IMR-90 (cell line): ENCODE results near the gene ZSCAN12. TPM values are rescaled to one million over a fixed set of nuclear protein-coding genes. Genes with fewer than 3 reads are reported as not detected.
A peak's percentile ranks its signal among the peaks of the same experiment; 100 is the strongest.

Experiments used
- ATAC-seq: fragments of 200-7000 bp; cut with Tn5 transposase; 2 replicates; pipeline ENCODE4 v1.9.1; 2020; ENCODE audit warnings: low read depth, mild to moderate bottlenecking, moderate library complexity
- BruUV-seq: library from RNA; stranded (reverse); fragments of 400-500 nt; replicated peaks from 2 replicates; lab custom pipeline; 2021; lab: Mats Ljungman, UMichigan
- CTCF ChIA-PET: fragments of 300-600 bp; formaldehyde crosslinking; extraction: SDS; loops from one replicate; lab custom pipeline; 2021; ENCODE audit warnings: antibody characterized with exemption; lab: Yijun Ruan, JAX
- POLR2A ChIA-PET: fragments of 300-600 bp; sonication (Branson Sonifier 250); formaldehyde crosslinking; loops from one replicate; lab custom pipeline; 2022; ENCODE audit warnings: antibody characterized with exemption; ENCODE audit not compliant: unreplicated experiment; lab: Charles Lee
- DNase-seq: peaks from one replicate; pipeline ENCODE4 v3.0.0; 2013
- H2AFZ ChIP-seq: replicated peaks from 2 replicates; pipeline ENCODE3; 2013; ENCODE audit warnings: low read length, mild to moderate bottlenecking; ENCODE audit not compliant: poor library complexity
- H2AK5ac ChIP-seq: 2 replicates; pipeline ENCODE4 v1.6.1; 2013; ENCODE audit warnings: low read depth, low read length, inconsistent platforms
- H2AK9ac ChIP-seq: replicated peaks from 2 replicates; pipeline ENCODE3; 2013; ENCODE audit warnings: mild to moderate bottlenecking, low read depth, low read length, moderate library complexity; ENCODE audit not compliant: poor library complexity
- H2BK120ac ChIP-seq: 2 replicates; pipeline ENCODE4 v1.6.1; 2013; ENCODE audit warnings: low read depth, low read length, inconsistent platforms
- H2BK15ac ChIP-seq: 3 replicates; pipeline ENCODE4 v1.6.1; 2013; ENCODE audit warnings: low read depth, low read length, inconsistent platforms
- H2BK20ac ChIP-seq: 2 replicates; pipeline ENCODE4 v1.6.1; 2013; ENCODE audit warnings: low read depth, mild to moderate bottlenecking, inconsistent platforms, low read length, moderate library complexity
- H2BK5ac ChIP-seq: 2 replicates; pipeline ENCODE4 v1.6.1; 2013; ENCODE audit warnings: mild to moderate bottlenecking, low read depth, low read length, inconsistent platforms; ENCODE audit not compliant: poor library complexity, severe bottlenecking
- H3K14ac ChIP-seq: replicated peaks from 2 replicates; pipeline ENCODE4 v1.6.1; 2013; ENCODE audit warnings: low read depth, low read length, inconsistent platforms
- H3K18ac ChIP-seq: 2 replicates; pipeline ENCODE4 v1.6.1; 2013; ENCODE audit warnings: low read depth, low read length, control low read depth
- H3K23ac ChIP-seq: 2 replicates; pipeline ENCODE4 v1.6.1; 2013; ENCODE audit warnings: low read depth, low read length, inconsistent platforms
- H3K27ac ChIP-seq: 2 replicates; pipeline ENCODE4 v1.5.1; 2013; ENCODE audit warnings: mild to moderate bottlenecking, control low read depth, low read length; ENCODE audit not compliant: insufficient read depth
- H3K27me3 ChIP-seq: 2 replicates; pipeline ENCODE4 v1.6.1; 2013; ENCODE audit warnings: low read length; ENCODE audit not compliant: control insufficient read depth, insufficient read depth
- H3K36me3 ChIP-seq: 2 replicates; pipeline ENCODE4 v1.6.1; 2013; ENCODE audit warnings: low read length, mixed read lengths; ENCODE audit not compliant: control insufficient read depth, insufficient read depth
- H3K4ac ChIP-seq: 2 replicates; pipeline ENCODE4 v1.6.1; 2013; ENCODE audit warnings: low read depth, low read length, inconsistent platforms
- H3K4me1 ChIP-seq: 2 replicates; pipeline ENCODE4 v1.6.1; 2013; ENCODE audit warnings: low read length, mixed read lengths; ENCODE audit not compliant: control insufficient read depth, insufficient read depth
- H3K4me2 ChIP-seq: 2 replicates; pipeline ENCODE4 v1.6.1; 2013; ENCODE audit warnings: low read depth, mild to moderate bottlenecking, control low read depth, low read length, moderate library complexity
- H3K4me3 ChIP-seq: 2 replicates; pipeline ENCODE4 v1.5.1; 2013; ENCODE audit warnings: low read depth, mild to moderate bottlenecking, control low read depth, low read length, moderate library complexity; ENCODE audit not compliant: insufficient read depth
- H3K56ac ChIP-seq: 2 replicates; pipeline ENCODE4 v1.6.1; 2013; ENCODE audit warnings: low read length, inconsistent platforms; ENCODE audit not compliant: insufficient read depth; ENCODE audit errors: extremely low read depth
- H3K79me1 ChIP-seq, 2 experiments: 2 replicates each; pipeline ENCODE4 v1.6.1; 2013; ENCODE audit warnings: low read length in 2 of 2, inconsistent platforms in 1 of 2, low read depth in 1 of 2
- H3K9ac ChIP-seq: 2 replicates; pipeline ENCODE4 v1.6.1; 2013; ENCODE audit warnings: low read depth, low read length, control low read depth
- H3K9me1 ChIP-seq: 2 replicates; pipeline ENCODE4 v1.6.1; 2013; ENCODE audit warnings: low read length, inconsistent platforms; ENCODE audit not compliant: insufficient read depth
- H3K9me3 ChIP-seq: 2 replicates; pipeline ENCODE4 v1.6.1; 2013; ENCODE audit warnings: low read length; ENCODE audit not compliant: control insufficient read depth, insufficient read depth
- H4K20me1 ChIP-seq: 2 replicates; pipeline ENCODE4 v1.6.1; 2013; ENCODE audit warnings: low read length, inconsistent platforms; ENCODE audit not compliant: insufficient read depth
- H4K5ac ChIP-seq: 2 replicates; pipeline ENCODE4 v1.6.1; 2013; ENCODE audit warnings: mild to moderate bottlenecking, low read depth, low read length, control low read depth
- H4K8ac ChIP-seq, 2 experiments: 2 replicates each; pipeline ENCODE4 v1.6.1; 2013; ENCODE audit warnings: low read depth in 2 of 2, low read length in 2 of 2, control low read depth in 1 of 2, inconsistent platforms in 1 of 2
- H4K91ac ChIP-seq: 2 replicates; pipeline ENCODE4 v1.6.1; 2013; ENCODE audit warnings: low read depth, low read length, inconsistent platforms; ENCODE audit not compliant: insufficient read depth
- BHLHE40 ChIP-seq: fragments of 150-350 bp; IDR thresholded peaks from 2 replicates; pipeline ENCODE4 v1.6.1; 2016; ENCODE audit warnings: mild to moderate bottlenecking, low read depth, low read length
- WGBS, 2 experiments: methylation state at CpG; one replicate each; pipeline versions ENCODE4 v1.1.5 to v1.1.7; 2013; ENCODE audit warnings: missing lambda C conversion rate in 2 of 2; ENCODE audit not compliant: insufficient read length in 1 of 2; ENCODE audit errors: extremely low coverage in 2 of 2; 5-methylcytosine and 5-hydroxymethylcytosine counted together
- dilution Hi-C: fragments of 300-500 bp; cut with HindIII; formaldehyde crosslinking; loops from one replicate; pipeline ENCODE4 v1.14.3; 2018; ENCODE audit warnings: low sequenced_read_pairs; ENCODE audit not compliant: unreplicated experiment
- in situ Hi-C: fragments of 300-500 bp; cut with MboI; formaldehyde crosslinking; loops from 3 replicates; pipeline ENCODE4 v1.14.3; 2019; ENCODE audit warnings: low sequenced_read_pairs, inconsistent platforms, mixed read lengths
- intact Hi-C: fragments of 100-400 bp; cut with micrococcal nuclease; formaldehyde crosslinking; loops from 2 replicates; pipeline ENCODE4 v1.10.0; 2022
- polyA plus RNA-seq, 3 experiments: library from polyadenylated mRNA; depleted of rRNA; stranded (reverse); fragments of >200 nt; gene quantifications; 2 replicates each; pipeline ENCODE4 v1.2.3, GENCODE V29; 2012; ENCODE audit warnings: low replicate concordance in 1 of 3
- total RNA-seq: library from RNA; depleted of rRNA; stranded (reverse); fragments of >200 nt; gene quantifications from 2 replicates; pipeline ENCODE4 v1.2.3, GENCODE V29; 2012

The ZSCAN12 gene
- total and polyA plus RNA-seq, 2 of the 4 experiments (the other 2 are of a cell fraction): 2.0 to 6.5 TPM

DNA sequence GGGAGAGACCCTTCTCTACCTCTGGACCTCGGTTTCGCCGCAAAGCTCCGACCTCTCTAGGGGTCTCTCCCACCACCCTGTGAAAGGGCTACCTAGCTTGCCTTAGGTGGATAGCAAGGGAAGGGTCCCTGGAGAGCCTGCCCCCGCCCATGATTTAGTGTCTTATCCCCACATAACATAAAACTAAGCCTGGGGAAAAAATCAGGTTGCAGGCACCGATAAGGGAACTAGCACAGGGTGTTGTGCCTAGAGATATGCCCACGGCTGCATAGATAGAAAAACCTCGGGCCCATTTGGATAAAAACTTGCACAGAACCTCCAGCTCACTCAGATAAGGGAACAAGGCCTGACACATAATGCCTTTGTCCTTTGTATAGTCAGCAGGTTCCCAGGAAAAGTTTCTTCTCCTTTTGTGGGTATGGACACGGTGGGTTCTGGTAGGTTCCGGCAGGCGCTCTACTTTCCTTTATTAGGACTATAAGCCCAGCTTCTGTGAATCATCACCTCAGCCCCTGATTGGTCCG is 64.4 kb downstream of the ZSCAN12 start:
- ChIA-PET POLR2A (interaction anchor here (0.6 to 1.0 kb wide), 2 partner anchors 21 to 1171 kb away, joined by 3 to 5 read pairs; no protein-coding TSS in a partner anchor), CTCF (interaction anchor here (0.9 to 1.0 kb wide), 3 partner anchors 17 to 106 kb away, joined by 3 to 4 read pairs (median 3); no protein-coding TSS in a partner anchor)
- no peaks in the 10 kb centered on the region for H3K9me3 ChIP-seq
- in situ Hi-C loops: no loop called here
- peaks cover 0 to 11% of the 10 kb centered on the region in 2 experiments; a peak in 2 of 4 replicates for H3K79me1 ChIP-seq
- peak overlapping the region; percentile 62; the same call in 1 of the 2 replicates for H2BK120ac ChIP-seq
- peak overlapping the region; percentile 47 for H3K9ac ChIP-seq
- H3K23ac ChIP-seq: peak overlapping the region; percentile 18; the same call in 1 of the 2 replicates
- H3K14ac ChIP-seq: 0 out of 2 replicates have a peak overlapping the region, but pooled peaks have one; percentile 53
- peaks cover 2% of the 10 kb centered on the region; the same call in 1 of the 2 replicates for H3K4me1 ChIP-seq
- peak overlapping the region; percentile 51 for H4K5ac ChIP-seq
- H3K4me2 ChIP-seq: peak overlapping the region; percentile 74
- peak overlapping the region; percentile 11; the same call in 1 of the 2 replicates for H3K18ac ChIP-seq
- H3K56ac ChIP-seq: peak overlapping the region; percentile 48
- BruUV-seq: TSS peak; percentile 74
- H2AFZ ChIP-seq: peak overlapping the region; percentile 96
- intact Hi-C loops: loop anchor here (5.0 kb wide), 2 partner anchors 68 to 253 kb away; partner anchors contain the start of genes ZNF165 and ZSCAN26
- peak overlapping the region; percentile 9; the same call in 1 of the 2 replicates for H4K91ac ChIP-seq
- 0 out of 3 replicates have a peak overlapping the region, but pooled peaks have one; percentile 24 for H2BK15ac ChIP-seq
- peak overlapping the region; percentile 41 for H3K4me3 ChIP-seq
- no peaks in the 10 kb centered on the region for H3K27me3 ChIP-seq
- H3K4ac ChIP-seq: peak overlapping the region; percentile 55
- no peaks in the 10 kb centered on the region for H3K9me1 ChIP-seq
- no peak overlapping the region; the same call in 1 of the 2 replicates for H2AK5ac ChIP-seq
- peak overlapping the region; percentile 45 to 81 for H4K8ac ChIP-seq
- DNase-seq (no peak), ATAC-seq (no peak)
- H4K20me1 ChIP-seq: no peaks in the 10 kb centered on the region
- no peaks in the 10 kb centered on the region for H3K36me3 ChIP-seq
- whole genome bisulfite sequencing, 2 experiments: 0% methylated on average over 1 of the region's 12 CpGs; no CpG with 5 or more reads in 1 of the 2 experiments
- peak overlapping the region; percentile 55 for H3K27ac ChIP-seq
- no peak overlapping the region for H2AK9ac ChIP-seq
- dilution Hi-C loops: no loop called here
- peak overlapping the region; percentile 22 for H2BK5ac ChIP-seq
- peak overlapping the region; percentile 18; the same call in 1 of the 2 replicates for H2BK20ac ChIP-seq
- no peak for TF ChIP-seq BHLHE40
